Neuronal stem cell (in vitro differentiated cells): ENCODE results near the gene SFMBT1.

Source experiments
- DNase-seq: peaks from one replicate; pipeline ENCODE4 v3.0.0-alpha.2; 2013; ENCODE audit warnings: low spot score
- H2AFZ ChIP-seq: one replicate; pipeline ENCODE4 v1.6.1; 2013; ENCODE audit warnings: mild to moderate bottlenecking, low read length, inconsistent platforms
- H2AK5ac ChIP-seq: 2 replicates; pipeline ENCODE4 v1.6.1; 2013; ENCODE audit warnings: low read depth, mild to moderate bottlenecking, inconsistent platforms, low read length, moderate library complexity, mixed read lengths
- H2BK120ac ChIP-seq: 2 replicates; pipeline ENCODE4 v1.6.1; 2013; ENCODE audit warnings: low read depth, mild to moderate bottlenecking, inconsistent platforms, low read length, moderate library complexity, mixed read lengths
- H2BK12ac ChIP-seq: one replicate; pipeline ENCODE4 v1.6.1; 2013; ENCODE audit warnings: low read length, inconsistent platforms
- H2BK15ac ChIP-seq: 2 replicates; pipeline ENCODE4 v1.6.1; 2013; ENCODE audit warnings: mild to moderate bottlenecking, low read length, inconsistent platforms, mixed read lengths
- H2BK5ac ChIP-seq: one replicate; pipeline ENCODE4 v1.6.1; 2013; ENCODE audit warnings: inconsistent platforms, mild to moderate bottlenecking, low read length, moderate library complexity
- H3K14ac ChIP-seq: one replicate; pipeline ENCODE4 v1.6.1; 2013; ENCODE audit warnings: low read length, inconsistent platforms
- H3K18ac ChIP-seq: 2 replicates; pipeline ENCODE4 v1.6.1; 2013; ENCODE audit warnings: low read length, inconsistent platforms
- H3K23ac ChIP-seq: 2 replicates; pipeline ENCODE4 v1.6.1; 2013; ENCODE audit warnings: low read depth, mild to moderate bottlenecking, mixed read lengths, low read length, inconsistent platforms; ENCODE audit not compliant: poor library complexity
- H3K27ac ChIP-seq: replicated peaks from 3 replicates; pipeline ENCODE4 v1.5.1; 2013; ENCODE audit warnings: low read length, inconsistent platforms
- H3K27me3 ChIP-seq, 3 experiments: 2 replicates each; pipeline ENCODE4 v1.6.1; 2013; ENCODE audit warnings: low read length in 3 of 3, mild to moderate bottlenecking in 2 of 3, inconsistent platforms in 1 of 3, low read depth in 1 of 3, mixed read lengths in 1 of 3, moderate library complexity in 1 of 3; ENCODE audit not compliant: control insufficient read depth in 3 of 3, insufficient read depth in 3 of 3
- H3K36me3 ChIP-seq, 2 donors: replicated peaks in 1 of 2; 2 replicates each; pipeline ENCODE4 v1.6.1; 2013; ENCODE audit warnings: low read length in 2 of 2; ENCODE audit not compliant: control insufficient read depth in 2 of 2, insufficient read depth in 2 of 2
- H3K4ac ChIP-seq: 2 replicates; pipeline ENCODE4 v1.6.1; 2013; ENCODE audit warnings: inconsistent platforms, mild to moderate bottlenecking, low read length, moderate library complexity
- H3K4me1 ChIP-seq, 2 donors: 1 replicate in 1 of 2; 2 replicates in 1 of 2; pipeline ENCODE4 v1.6.1; 2013; ENCODE audit warnings: low read length in 2 of 2, low read depth in 1 of 2; ENCODE audit not compliant: control insufficient read depth in 2 of 2, insufficient read depth in 1 of 2
- H3K4me2 ChIP-seq: one replicate; pipeline ENCODE4 v1.6.1; 2013; ENCODE audit warnings: mild to moderate bottlenecking, low read length, inconsistent platforms; ENCODE audit not compliant: insufficient read depth, poor library complexity, severe bottlenecking
- H3K4me3 ChIP-seq, 2 donors: 2 replicates each; pipeline ENCODE4 v1.5.1; 2013; ENCODE audit warnings: low read length in 2 of 2, mild to moderate bottlenecking in 2 of 2, inconsistent platforms in 1 of 2, moderate library complexity in 1 of 2
- H3K79me1 ChIP-seq: one replicate; pipeline ENCODE4 v1.6.1; 2013; ENCODE audit warnings: low read depth, mild to moderate bottlenecking, inconsistent platforms, low read length, moderate library complexity
- H3K9ac ChIP-seq: one replicate; pipeline ENCODE4 v1.6.1; 2013; ENCODE audit warnings: mild to moderate bottlenecking, low read depth, low read length, inconsistent platforms; ENCODE audit not compliant: poor library complexity
- H3K9me3 ChIP-seq, 2 donors: replicated peaks in 1 of 2; 2 replicates each; pipeline versions ENCODE3 to v1.6.1; 2013; ENCODE audit warnings: low read length in 2 of 2, mild to moderate bottlenecking in 2 of 2, inconsistent platforms in 1 of 2, low read depth in 1 of 2, mixed read lengths in 1 of 2, moderate library complexity in 1 of 2; ENCODE audit not compliant: control insufficient read depth in 2 of 2, insufficient read depth in 1 of 2
- H4K8ac ChIP-seq: one replicate; pipeline ENCODE4 v1.6.1; 2013; ENCODE audit warnings: low read depth, mild to moderate bottlenecking, inconsistent platforms, low read length, moderate library complexity
- H4K91ac ChIP-seq: one replicate; pipeline ENCODE4 v1.6.1; 2013; ENCODE audit warnings: low read length, low read depth, mild to moderate bottlenecking, inconsistent platforms; ENCODE audit not compliant: poor library complexity
- WGBS, 2 donors: extraction: QIAGEN DNeasy Blood & Tissue Kit; methylation state at CpG; one replicate each; pipeline ENCODE4 v1.1.7; 2013; ENCODE audit warnings: missing lambda C conversion rate in 2 of 2, mixed read lengths in 1 of 2; ENCODE audit not compliant: insufficient read length in 2 of 2, insufficient replicate concordance in 1 of 2; ENCODE audit errors: extremely low coverage in 2 of 2; 5-methylcytosine and 5-hydroxymethylcytosine counted together

SFMBT1 gene

DNA sequence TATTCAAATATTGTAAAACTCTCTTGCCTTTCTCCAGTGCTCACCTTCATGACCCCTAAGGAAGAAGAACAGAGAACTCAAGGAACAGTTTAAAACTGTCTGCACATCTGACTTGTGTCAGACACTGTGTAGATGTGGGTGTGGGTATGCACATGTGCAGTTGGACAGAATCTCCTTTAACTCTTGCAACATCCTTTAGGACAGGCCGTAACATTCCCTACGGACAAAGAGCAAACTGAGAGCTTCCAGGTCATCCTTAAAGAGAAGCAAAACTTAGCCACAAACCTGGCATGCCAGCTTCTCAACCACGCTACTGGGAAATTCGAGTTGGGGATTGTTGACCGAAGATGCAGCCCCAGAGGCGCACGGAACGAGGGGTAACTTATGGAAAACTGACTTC lies 4.1 kb upstream of the SFMBT1 start:
- H3K27ac ChIP-seq, result no peak overlapping the region
- H2BK15ac ChIP-seq, result no peak overlapping the region
- no peaks in the 10 kb centered on the region for H3K79me1 ChIP-seq
- H4K91ac ChIP-seq, result no peak overlapping the region
- peaks cover 0 to 20% (median 13%) of the 10 kb centered on the region in 3 experiments for H3K27me3 ChIP-seq
- no peaks in the 10 kb centered on the region for H3K36me3 ChIP-seq
- no peak overlapping the region for H3K9ac ChIP-seq
- H3K14ac ChIP-seq, result no peak overlapping the region
- no peak overlapping the region for H2BK12ac ChIP-seq
- no peak overlapping the region for H3K23ac ChIP-seq
- H4K8ac ChIP-seq, result no peak overlapping the region
- no CpG with 5 or more reads among the region's 8 CpGs for WGBS, 2 donors
- H3K4me1 ChIP-seq, result no peaks in the 10 kb centered on the region
- no peak overlapping the region for H2AK5ac ChIP-seq
- no peak overlapping the region for H3K4ac ChIP-seq
- H2BK120ac ChIP-seq, result no peak overlapping the region
- no peak overlapping the region for H2AFZ ChIP-seq
- H2BK5ac ChIP-seq, result no peak overlapping the region
- H3K18ac ChIP-seq, result no peak overlapping the region
- peaks cover 0 to 1% of the 10 kb centered on the region in 2 donors for H3K9me3 ChIP-seq
- H3K4me3 ChIP-seq, result no peak overlapping the region
- no peak overlapping the region for H3K4me2 ChIP-seq
- DNase-seq, result no peak

DNA sequence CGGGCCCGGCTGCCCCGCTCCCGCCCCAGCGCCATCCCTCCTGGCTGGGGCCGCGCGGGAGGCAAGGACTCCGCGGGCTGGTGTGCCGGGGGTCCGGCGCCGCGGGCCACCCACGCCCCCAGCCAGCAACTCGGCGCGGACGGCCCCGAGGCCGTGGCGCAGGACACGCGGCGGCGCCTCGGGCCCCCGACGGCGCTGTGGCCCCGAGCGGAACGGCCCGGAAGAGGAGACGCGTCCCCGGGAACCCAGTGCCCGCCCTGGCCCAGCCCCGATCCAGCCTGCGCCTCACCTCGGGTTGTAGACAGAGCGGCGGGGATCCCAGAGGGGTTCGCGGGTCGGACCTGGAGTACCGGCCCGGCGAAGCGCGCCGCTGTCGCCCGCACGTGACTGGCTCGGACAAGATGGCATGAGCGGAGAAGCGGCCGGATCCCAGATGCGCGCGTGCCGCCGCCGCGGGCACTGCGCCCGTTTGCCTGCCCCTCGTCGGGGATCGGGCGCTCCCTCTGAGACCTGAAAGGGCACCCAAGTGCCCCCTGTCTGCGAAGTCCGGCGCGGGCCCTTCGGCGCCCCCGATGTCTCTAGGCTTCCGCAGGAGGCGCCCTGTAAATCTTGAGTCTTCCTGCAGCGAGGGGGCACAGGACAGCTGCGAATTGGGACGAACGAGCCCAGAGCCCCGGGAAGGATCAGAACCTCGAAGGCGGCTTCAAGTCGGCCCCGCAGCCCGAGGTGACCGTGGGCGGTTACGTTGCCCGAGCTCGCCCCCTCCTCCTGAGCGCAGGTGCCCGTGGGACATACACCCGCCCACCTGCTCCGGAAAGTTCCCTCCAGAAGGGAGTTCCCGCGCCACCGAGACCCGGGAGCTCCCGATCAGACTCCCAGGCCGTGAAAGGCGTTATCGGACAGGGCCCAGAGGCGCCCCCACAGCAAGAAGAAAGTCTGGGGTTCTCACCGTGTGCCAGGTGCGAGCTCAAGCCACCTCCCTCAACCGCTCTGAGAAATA lies 598 bp upstream of the SFMBT1 start:
- peak overlapping the region; percentile 99 for H2AFZ ChIP-seq
- DNase-seq, result peak; percentile 52
- WGBS, 2 donors, result no CpG with 5 or more reads among the region's 113 CpGs
- H2BK120ac ChIP-seq, result no peak overlapping the region
- H2BK5ac ChIP-seq, result no peak overlapping the region
- H2BK15ac ChIP-seq, result no peak overlapping the region
- H3K18ac ChIP-seq, result peak overlapping the region; percentile 91
- peak overlapping the region; percentile 58 for H2BK12ac ChIP-seq
- peak overlapping the region; percentile 6 for H3K14ac ChIP-seq
- H3K36me3 ChIP-seq, result no peaks in the 10 kb centered on the region
- no peak overlapping the region for H3K4ac ChIP-seq
- H3K79me1 ChIP-seq, result no peaks in the 10 kb centered on the region
- H3K23ac ChIP-seq, result peak overlapping the region; percentile 77
- peak overlapping the region; percentile 86 for H3K4me2 ChIP-seq
- peaks cover 0 to 20% (median 13%) of the 10 kb centered on the region in 3 experiments for H3K27me3 ChIP-seq
- H3K9ac ChIP-seq, result peak overlapping the region; percentile 34
- peak overlapping the region; percentile 67 to 98 for H3K4me3 ChIP-seq
- peaks cover 0 to 1% of the 10 kb centered on the region in 2 donors for H3K9me3 ChIP-seq
- H3K27ac ChIP-seq, result no peak overlapping the region
- H3K4me1 ChIP-seq, result peaks cover 2 to 3% of the 10 kb centered on the region in 2 donors
- no peak overlapping the region for H4K91ac ChIP-seq
- H2AK5ac ChIP-seq, result no peak overlapping the region
- H4K8ac ChIP-seq, result no peak overlapping the region

DNA sequence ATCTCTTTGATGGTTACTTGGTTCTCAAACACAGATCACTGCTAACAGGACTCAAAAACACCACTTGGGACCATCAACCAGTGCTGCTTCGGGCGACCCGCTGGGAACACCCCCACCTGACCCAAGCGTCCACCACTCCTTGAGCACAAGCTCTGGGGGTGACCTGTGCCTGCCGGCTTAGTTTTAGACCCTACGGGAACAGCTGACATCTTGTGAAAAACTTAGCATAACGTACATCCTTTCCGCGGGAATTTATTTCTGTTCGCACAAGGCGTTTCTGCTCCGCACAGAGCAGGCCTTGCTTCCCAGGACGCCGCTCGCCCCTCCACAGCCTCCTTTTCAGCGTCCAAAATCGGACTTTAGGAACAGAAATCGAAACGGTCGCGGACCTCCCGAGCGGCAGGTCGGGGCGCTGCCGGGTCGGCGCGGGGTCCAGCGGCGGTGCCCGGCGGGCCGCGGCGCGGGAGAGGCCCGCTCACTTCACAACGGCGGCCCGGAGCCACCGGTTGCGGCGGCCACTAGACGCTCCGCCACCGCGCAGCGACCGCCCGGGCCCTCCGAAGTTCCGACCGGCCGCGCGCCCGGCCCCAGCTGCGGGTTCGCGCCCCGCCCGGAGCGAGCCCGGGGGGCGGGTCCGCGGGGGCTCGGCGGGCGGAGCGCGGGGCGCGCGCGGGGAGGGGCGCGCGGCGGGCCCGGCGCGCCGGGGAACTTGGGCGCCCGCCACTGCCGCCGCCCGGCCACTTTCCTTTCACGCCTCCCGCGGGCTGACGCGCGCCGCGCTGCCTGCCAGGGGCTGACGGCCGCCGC lies 959 bp downstream of the SFMBT1 start:
- Histone ChIP-seq H4K8ac (no peak overlapping the region), H3K27ac (peak overlapping the region; percentile 79)
- WGBS, 2 donors, result no CpG with 5 or more reads among the region's 101 CpGs

More for the DNA sequence above, 959 bp downstream of the SFMBT1 start:
- Histone ChIP-seq H3K36me3 (no peaks in the 10 kb centered on the region), H3K4me1 (peaks cover 2 to 3% of the 10 kb centered on the region in 2 donors), H2BK5ac (no peak overlapping the region), H3K4ac (no peak overlapping the region), H3K27me3 (peaks cover 0 to 20% (median 13%) of the 10 kb centered on the region in 3 experiments), H2AFZ (peak overlapping the region; percentile 91), H3K23ac (peak overlapping the region; percentile 34), H2BK120ac (no peak overlapping the region), H2BK12ac (no peak overlapping the region), H3K4me2 (peak overlapping the region; percentile 84), H3K79me1 (no peaks in the 10 kb centered on the region), H3K4me3 (peak overlapping the region; percentile 67 to 98), H2BK15ac (no peak overlapping the region), H3K9me3 (peaks cover 0 to under 1% of the 10 kb centered on the region in 2 donors), H3K14ac (no peak overlapping the region), H3K9ac (peak overlapping the region; percentile 82), H4K91ac (no peak overlapping the region), H3K18ac (peak overlapping the region; percentile 94), H2AK5ac (peak overlapping the region; percentile 3)
- DNase-seq, result peak; percentile 54
